A549 (cell line): ENCODE results near the gene VPS18. TPM values are rescaled to one million over a fixed set of nuclear protein-coding genes. Genes with fewer than 3 reads are reported as not detected.
A peak's percentile ranks its signal among the peaks of the same experiment; 100 is the strongest.

Source experiments
- ATAC-seq, 2 experiments: fragments of 200-7000 bp in 1 of 2; fragments of >200 bp in 1 of 2; cut with Nextera tagmentation in 1 of 2; cut with Tn5 transposase in 1 of 2; 3 replicates each; pipeline versions ENCODE4 v1.8.0 to v1.9.1; 2018 to 2020; ENCODE audit warnings: mild to moderate bottlenecking in 1 of 2, moderate library complexity in 1 of 2
- CTCF ChIA-PET: fragments of 300-600 bp; sonication (Branson Sonifier 250); formaldehyde crosslinking; extraction: SDS; loops from one replicate; lab custom pipeline; 2021; ENCODE audit warnings: antibody characterized with exemption, inconsistent platforms; lab: Yijun Ruan, JAX
- POLR2A ChIA-PET: fragments of 350-600 bp; formaldehyde crosslinking; extraction: SDS; loops from one replicate; lab custom pipeline; 2021; ENCODE audit warnings: antibody characterized with exemption, inconsistent platforms; lab: Yijun Ruan, JAX
- DNase-seq, 2 experiments: peaks; one replicate each; pipeline versions ENCODE4 v3.0.0 to v3.0.0-alpha.2; 2011 to 2016; ENCODE audit warnings: low read depth in 1 of 2, low spot score in 1 of 2
- FAIRE-seq: peaks from 2 replicates; lab custom pipeline; 2011; peaks lifted over from hg19 to GRCh38; lab: Jason Lieb, UNC
- H3K27ac ChIP-seq, 2 experiments: fragments of >200 bp; sonication (Bioruptor Twin); formaldehyde crosslinking; 3 replicates each; pipeline ENCODE4 v1.5.1; 2016 to 2017
- H3K4me1 ChIP-seq: fragments of >200 bp; sonication (Bioruptor Twin); formaldehyde crosslinking; 3 replicates; pipeline ENCODE4 v1.6.1; 2016
- H3K4me2 ChIP-seq: fragments of >200 bp; sonication (Bioruptor Twin); formaldehyde crosslinking; 3 replicates; pipeline ENCODE4 v1.6.1; 2016
- H3K4me3 ChIP-seq: fragments of >200 bp; sonication (Bioruptor Twin); formaldehyde crosslinking; 3 replicates; pipeline ENCODE4 v1.5.1; 2016
- H3K9me3 ChIP-seq: fragments of >200 bp; sonication (Bioruptor Twin); formaldehyde crosslinking; 3 replicates; pipeline ENCODE4 v1.6.1; 2016
- BHLHE40 ChIP-seq: IDR thresholded peaks from 2 replicates; pipeline ENCODE4 v1.6.1; 2012; ENCODE audit warnings: low read depth, low read length, inconsistent platforms
- CBX8 ChIP-seq: fragments of 200-600 bp; sonication (generic); IDR thresholded peaks from 2 replicates; pipeline ENCODE4 v1.6.1; 2016
- CEBPB ChIP-seq, 2 experiments: fragments of >200 bp in 1 of 2; sonication (Bioruptor Twin) in 1 of 2; formaldehyde crosslinking in 1 of 2; IDR thresholded peaks; 2 replicates each; pipeline ENCODE4 v1.6.1; 2012 to 2016
- ESRRA ChIP-seq: fragments of 150-350 bp; IDR thresholded peaks from 2 replicates; pipeline ENCODE4 v1.6.1; 2014; ENCODE audit warnings: mild to moderate bottlenecking, low read length, borderline replicate concordance
- FOSL2 ChIP-seq, 2 experiments: fragments of 450-650 bp in 1 of 2; fragments of >200 bp in 1 of 2; sonication (Bioruptor Twin) in 1 of 2; formaldehyde crosslinking; IDR thresholded peaks; 2 replicates each; pipeline versions ENCODE4 v1.5.0 to v1.6.1; 2016 to 2020; ENCODE audit warnings: mild to moderate bottlenecking in 1 of 2, moderate library complexity in 1 of 2
- GATA3 ChIP-seq: IDR thresholded peaks from 2 replicates; pipeline ENCODE4 v1.6.1; 2012; ENCODE audit warnings: borderline replicate concordance
- HEYL ChIP-seq: fragments of 250-450 bp; sonication (Bioruptor Pico); IDR thresholded peaks from 2 replicates; pipeline ENCODE4 v1.8.0; 2021; ENCODE audit warnings: mild to moderate bottlenecking, moderate library complexity
- HOXA7 ChIP-seq: fragments of 250-450 bp; sonication (Bioruptor Pico); IDR thresholded peaks from 2 replicates; pipeline ENCODE4 v1.5.0; 2020; ENCODE audit warnings: mild to moderate bottlenecking, moderate library complexity
- JUN ChIP-seq, 2 experiments: fragments of >200 bp; sonication (Bioruptor Twin); formaldehyde crosslinking; IDR thresholded peaks; 2 replicates in 1 of 2; 3 replicates in 1 of 2; pipeline ENCODE4 v1.6.1; 2016 to 2017
- NR3C1 ChIP-seq: fragments of >200 bp; sonication (Bioruptor Twin); formaldehyde crosslinking; IDR thresholded peaks from 3 replicates; pipeline ENCODE4 v1.6.1; 2017
- POLR2A ChIP-seq: IDR thresholded peaks from 2 replicates; pipeline ENCODE4 v1.6.1; 2012; ENCODE audit warnings: mild to moderate bottlenecking, low read length
- RARB ChIP-seq: fragments of 250-450 bp; sonication (Bioruptor Pico); IDR thresholded peaks from 2 replicates; pipeline ENCODE4 v1.8.0; 2021; ENCODE audit warnings: mild to moderate bottlenecking, moderate library complexity
- SMC3 ChIP-seq: fragments of >200 bp; sonication (Bioruptor Twin); formaldehyde crosslinking; IDR thresholded peaks from 3 replicates; pipeline ENCODE4 v1.6.1; 2018; ENCODE audit warnings: inconsistent platforms
- TFCP2L1 ChIP-seq: fragments of 250-450 bp; sonication (Bioruptor Pico); IDR thresholded peaks from 2 replicates; pipeline ENCODE4 v1.5.0; 2021; ENCODE audit warnings: mild to moderate bottlenecking
- TP53 ChIP-seq: fragments of 250-450 bp; sonication (Bioruptor Pico); IDR thresholded peaks from 2 replicates; pipeline ENCODE4 v1.5.0; 2021; ENCODE audit warnings: mild to moderate bottlenecking, moderate library complexity
- ZC3H11A ChIP-seq: fragments of 450-650 bp; IDR thresholded peaks from 2 replicates; pipeline ENCODE4 v1.6.1; 2014; ENCODE audit warnings: antibody characterized with exemption, mild to moderate bottlenecking
- ZSCAN20 ChIP-seq: fragments of 250-450 bp; sonication (Bioruptor Pico); IDR thresholded peaks from 2 replicates; pipeline ENCODE4 v1.8.0; 2022; ENCODE audit warnings: mild to moderate bottlenecking, moderate library complexity
- WGBS: methylation state at CpG from one replicate; pipeline ENCODE4 v1.1.6; 2017; ENCODE audit errors: missing lambda C conversion rate; 5-methylcytosine and 5-hydroxymethylcytosine counted together
- polyA plus RNA-seq, 4 experiments: library from polyadenylated mRNA; depleted of rRNA in 3 of 4; stranded (reverse); fragments of >200 nt; fragmentation: RNase III in 1 of 4; extraction: RNeasy Plus Mini Kit Qiagen cat#74134 plus additional on column Dnase treatment in 1 of 4; gene quantifications; 2 replicates in 3 of 4; 3 replicates in 1 of 4; pipeline ENCODE4 v1.2.3, GENCODE V29; 2011 to 2017
- TF ChIP-seq, protein P1 (sequence below): fragments of >200 bp; sonication (Bioruptor Twin); formaldehyde crosslinking; IDR thresholded peaks from 3 replicates; pipeline ENCODE4 v1.5.1; 2016
- TF ChIP-seq, protein P2 (sequence below): fragments of 450-650 bp; IDR thresholded peaks from 2 replicates; pipeline ENCODE4 v1.6.1; 2014; ENCODE audit warnings: antibody characterized with exemption

Gene VPS18
- polyA plus RNA-seq, 2 of the 4 experiments (the other 2 are of a cell fraction), result 9.0 to 15.2 TPM

GRCh38 chr15:40927495-40927872 is 33.2 kb downstream of the VPS18 start:
- H3K4me2 ChIP-seq, result peak overlapping the region; percentile 99
- ATAC-seq (no peak), DNase-seq (no peak), FAIRE-seq (no peak)
- POLR2A ChIA-PET, result no interaction called here
- peak overlapping the region in 1 of 2 experiments; percentile 63; a peak in 1 of 6 replicates for H3K27ac ChIP-seq
- peaks cover 16% of the 10 kb centered on the region; the same call in 1 of the 3 replicates for H3K4me1 ChIP-seq
- WGBS, result 43% methylated on average over 13 of the region's 24 CpGs
- H3K9me3 ChIP-seq, result no peaks in the 10 kb centered on the region
- no peak for TF ChIP-seq JUN (IDR thresholded peaks at IDR 0.05)
- TF ChIP-seq FOSL2 (IDR thresholded peaks at IDR 0.05), result no peak
- TF ChIP-seq FOSL2 (CRISPR knock-in tag; IDR thresholded peaks at IDR 0.05), result no peak
- TF ChIP-seq, protein P1, sequence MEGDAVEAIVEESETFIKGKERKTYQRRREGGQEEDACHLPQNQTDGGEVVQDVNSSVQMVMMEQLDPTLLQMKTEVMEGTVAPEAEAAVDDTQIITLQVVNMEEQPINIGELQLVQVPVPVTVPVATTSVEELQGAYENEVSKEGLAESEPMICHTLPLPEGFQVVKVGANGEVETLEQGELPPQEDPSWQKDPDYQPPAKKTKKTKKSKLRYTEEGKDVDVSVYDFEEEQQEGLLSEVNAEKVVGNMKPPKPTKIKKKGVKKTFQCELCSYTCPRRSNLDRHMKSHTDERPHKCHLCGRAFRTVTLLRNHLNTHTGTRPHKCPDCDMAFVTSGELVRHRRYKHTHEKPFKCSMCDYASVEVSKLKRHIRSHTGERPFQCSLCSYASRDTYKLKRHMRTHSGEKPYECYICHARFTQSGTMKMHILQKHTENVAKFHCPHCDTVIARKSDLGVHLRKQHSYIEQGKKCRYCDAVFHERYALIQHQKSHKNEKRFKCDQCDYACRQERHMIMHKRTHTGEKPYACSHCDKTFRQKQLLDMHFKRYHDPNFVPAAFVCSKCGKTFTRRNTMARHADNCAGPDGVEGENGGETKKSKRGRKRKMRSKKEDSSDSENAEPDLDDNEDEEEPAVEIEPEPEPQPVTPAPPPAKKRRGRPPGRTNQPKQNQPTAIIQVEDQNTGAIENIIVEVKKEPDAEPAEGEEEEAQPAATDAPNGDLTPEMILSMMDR, result no peak
- TF ChIP-seq CEBPB (IDR thresholded peaks at IDR 0.05), result no peak
- TF ChIP-seq HEYL, result no peak
- no peak for TF ChIP-seq ZC3H11A
- TF ChIP-seq, protein P2, sequence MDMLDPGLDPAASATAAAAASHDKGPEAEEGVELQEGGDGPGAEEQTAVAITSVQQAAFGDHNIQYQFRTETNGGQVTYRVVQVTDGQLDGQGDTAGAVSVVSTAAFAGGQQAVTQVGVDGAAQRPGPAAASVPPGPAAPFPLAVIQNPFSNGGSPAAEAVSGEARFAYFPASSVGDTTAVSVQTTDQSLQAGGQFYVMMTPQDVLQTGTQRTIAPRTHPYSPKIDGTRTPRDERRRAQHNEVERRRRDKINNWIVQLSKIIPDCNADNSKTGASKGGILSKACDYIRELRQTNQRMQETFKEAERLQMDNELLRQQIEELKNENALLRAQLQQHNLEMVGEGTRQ, result no peak
- TF ChIP-seq SMC3, result no peak
- no peak for TF ChIP-seq TFCP2L1 (CRISPR knock-in tag)
- TF ChIP-seq POLR2A, result no peak
- no peak for TF ChIP-seq ZSCAN20 (CRISPR knock-in tag)
- TF ChIP-seq CBX8, result no peak
- no peak for TF ChIP-seq NR3C1
- no peak for TF ChIP-seq ESRRA
- no peak for TF ChIP-seq RARB (CRISPR knock-in tag)
- no peak for TF ChIP-seq GATA3
- no peak for TF ChIP-seq BHLHE40
- CTCF ChIA-PET, result interaction anchor here (0.8 to 6.8 kb wide), 3 partner anchors 13 to 69 kb away, joined by 3 to 70 read pairs (median 51); no protein-coding TSS in a partner anchor
- peak overlapping the region; percentile 48 for H3K4me3 ChIP-seq

DNA sequence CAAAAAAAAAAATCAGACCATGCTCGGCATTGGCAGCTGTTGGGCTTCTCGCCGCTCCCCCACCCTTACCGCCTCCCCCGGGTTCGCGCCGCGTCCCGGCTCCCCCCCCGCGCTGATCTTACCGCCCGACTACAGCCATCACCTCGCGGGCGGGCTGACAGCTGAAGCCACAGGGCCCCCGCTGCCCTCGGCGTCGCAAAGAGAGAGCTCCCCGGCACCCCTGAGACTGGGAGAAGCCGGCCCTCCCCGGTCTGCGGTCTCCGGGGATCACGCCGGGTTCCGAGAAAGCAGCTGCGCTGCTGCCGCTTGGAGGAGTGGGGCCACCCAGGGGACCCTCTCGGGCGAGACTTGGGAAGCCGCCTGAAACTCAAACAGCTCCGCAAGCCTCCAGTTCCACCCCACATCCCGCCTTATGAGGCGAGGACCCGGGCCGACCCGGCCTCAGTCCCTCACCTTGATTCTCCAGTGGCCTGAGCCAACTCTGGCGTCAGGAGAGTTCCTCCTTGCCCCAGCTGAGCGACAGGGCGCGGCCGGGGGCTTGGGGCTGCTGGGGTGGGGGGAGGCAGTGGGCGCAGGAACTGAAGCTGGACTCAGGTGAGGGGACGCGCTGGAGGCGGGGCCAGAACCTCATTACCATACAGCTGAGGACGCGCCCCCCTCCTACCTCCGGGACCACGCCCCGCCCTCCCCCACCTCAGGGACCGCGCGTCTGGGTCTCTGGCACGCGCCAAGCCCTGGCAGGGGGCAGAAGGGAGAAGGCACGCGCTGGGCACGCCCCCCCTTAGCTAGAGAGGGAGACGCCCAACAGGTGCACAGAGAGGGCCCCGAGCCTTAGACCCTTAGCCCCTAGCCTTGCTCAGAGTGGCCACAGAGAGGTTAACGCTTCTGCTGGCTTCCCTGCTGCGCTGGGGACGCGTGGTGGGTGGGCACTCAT is 33.9 kb downstream of the VPS18 start:
- DNase-seq (no peak), ATAC-seq (peak in 1 of 2 experiments; percentile 13; a peak in 3 of 6 replicates), FAIRE-seq (no peak)
- POLR2A ChIA-PET, result interaction anchor here (0.7 to 2.9 kb wide), 4 partner anchors 13 to 24 kb away, joined by 3 to 16 read pairs (median 4); no protein-coding TSS in a partner anchor
- CTCF ChIA-PET, result interaction anchor here (0.7 to 6.8 kb wide), 7 partner anchors 12 to 96 kb away, joined by 3 to 70 read pairs (median 10); no protein-coding TSS in a partner anchor
- TF ChIP-seq TP53 (CRISPR knock-in tag) (no peak), HOXA7 (CRISPR knock-in tag) (no peak), GATA3 (no peak)
- H3K9me3 ChIP-seq, result no peaks in the 10 kb centered on the region
- peak overlapping the region in 1 of 2 experiments; percentile 63; a peak in 3 of 6 replicates for H3K27ac ChIP-seq
- WGBS, result 0% methylated on average over 6 of the region's 68 CpGs
- H3K4me3 ChIP-seq, result peak overlapping the region; percentile 48
- peaks cover 22% of the 10 kb centered on the region; the same call in 1 of the 3 replicates for H3K4me1 ChIP-seq
- peak overlapping the region; percentile 99 for H3K4me2 ChIP-seq
